H1 (cell line): ENCODE results near the gene CNIH3. TPM values are rescaled to one million over a fixed set of nuclear protein-coding genes. Genes with fewer than 3 reads are reported as not detected.

Source experiments
- CTCF ChIA-PET: fragments of 300-600 bp; sonication (Branson Sonifier 250); formaldehyde crosslinking; loops from one replicate; lab custom pipeline; 2021; ENCODE audit not compliant: partially characterized antibody; lab: Charles Lee
- POLR2A ChIA-PET: fragments of 300-600 bp; sonication (Branson Sonifier 250); formaldehyde crosslinking; loops from one replicate; lab custom pipeline; 2021; ENCODE audit warnings: inconsistent platforms; ENCODE audit not compliant: partially characterized antibody; lab: Charles Lee
- DNase-seq, 2 experiments: peaks; one replicate each; pipeline versions ENCODE4 v3.0.0 to v3.0.0-alpha.2; 2010 to 2022; ENCODE audit warnings: low spot score in 2 of 2, low read depth in 1 of 2, mixed read lengths in 1 of 2
- FAIRE-seq: peaks from 2 replicates; lab custom pipeline; 2011; peaks lifted over from hg19 to GRCh38; lab: Jason Lieb, UNC
- H2AFZ ChIP-seq: 2 replicates; pipeline ENCODE4 v1.8.1; 2012; ENCODE audit warnings: low read length, inconsistent platforms
- H2AK5ac ChIP-seq: 2 replicates; pipeline ENCODE4 v1.6.1; 2013; ENCODE audit warnings: low read depth, low read length
- H2BK120ac ChIP-seq: replicated peaks from 2 replicates; pipeline ENCODE3; 2013; ENCODE audit warnings: low read depth, low read length, inconsistent platforms
- H2BK12ac ChIP-seq: 2 replicates; pipeline ENCODE4 v1.6.1; 2013; ENCODE audit warnings: low read depth, low read length
- H2BK15ac ChIP-seq: 2 replicates; pipeline ENCODE4 v1.6.1; 2013; ENCODE audit warnings: low read length
- H2BK20ac ChIP-seq: 2 replicates; pipeline ENCODE4 v1.6.1; 2013; ENCODE audit warnings: low read length
- H2BK5ac ChIP-seq: 2 replicates; pipeline ENCODE4 v1.6.1; 2013; ENCODE audit warnings: low read depth, low read length
- H3K14ac ChIP-seq: 2 replicates; pipeline ENCODE4 v1.6.1; 2013; ENCODE audit warnings: inconsistent platforms; ENCODE audit not compliant: insufficient read length
- H3K18ac ChIP-seq: 2 replicates; pipeline ENCODE4 v1.6.1; 2013; ENCODE audit warnings: low read length; ENCODE audit errors: extremely low read depth
- H3K23ac ChIP-seq: 2 replicates; pipeline ENCODE4 v1.6.1; 2013; ENCODE audit warnings: inconsistent platforms; ENCODE audit not compliant: insufficient read length
- H3K23me2 ChIP-seq: 2 replicates; pipeline ENCODE4 v1.6.1; 2013; ENCODE audit warnings: low read depth, low read length
- H3K27ac ChIP-seq: 2 replicates; pipeline ENCODE4 v1.6.1; 2011; ENCODE audit warnings: low read depth, low read length, inconsistent platforms
- H3K27me3 ChIP-seq, 4 experiments: replicated peaks in 1 of 4; 1 replicate in 1 of 4; 2 replicates in 3 of 4; pipeline versions ENCODE4 v1.6.1 to v1.8.1; 2011 to 2013; ENCODE audit warnings: low read length in 3 of 4, mild to moderate bottlenecking in 3 of 4, inconsistent platforms in 2 of 4, mixed read lengths in 2 of 4, moderate library complexity in 1 of 4; ENCODE audit not compliant: control insufficient read depth in 3 of 4, insufficient read depth in 3 of 4; ENCODE audit errors: extremely low read depth in 1 of 4
- H3K36me3 ChIP-seq, 4 experiments: 2 replicates each; pipeline versions ENCODE4 v1.6.1 to v1.8.1; 2011 to 2013; ENCODE audit warnings: mild to moderate bottlenecking in 4 of 4, low read length in 3 of 4, moderate library complexity in 2 of 4, control low read depth in 1 of 4, inconsistent platforms in 1 of 4; ENCODE audit not compliant: insufficient read depth in 4 of 4, control insufficient read depth in 2 of 4
- H3K4ac ChIP-seq: replicated peaks from 2 replicates; pipeline ENCODE3; 2013; ENCODE audit warnings: low read length, low read depth, mixed read lengths, inconsistent platforms; ENCODE audit not compliant: insufficient read length
- H3K4me1 ChIP-seq, 4 experiments: replicated peaks in 1 of 4; 1 replicate in 1 of 4; 2 replicates in 3 of 4; pipeline versions ENCODE4 v1.6.1 to v1.8.1; 2011 to 2013; ENCODE audit warnings: low read length in 3 of 4, inconsistent platforms in 2 of 4, mixed read lengths in 1 of 4; ENCODE audit not compliant: insufficient read depth in 4 of 4, control insufficient read depth in 3 of 4
- H3K4me2 ChIP-seq, 2 experiments: 2 replicates each; pipeline versions ENCODE4 v1.6.1 to v1.8.1; 2011 to 2013; ENCODE audit warnings: low read depth in 2 of 2, low read length in 2 of 2, control low read depth in 1 of 2, inconsistent platforms in 1 of 2, mild to moderate bottlenecking in 1 of 2; ENCODE audit not compliant: insufficient read depth in 1 of 2
- H3K4me3 ChIP-seq, 4 experiments: fragments of 200-600, 300-600 bp in 1 of 4; sonication (generic), shearing (Covaris generic), sonication (Bioruptor Twin) in 1 of 4; 2 replicates each; pipeline versions ENCODE4 v1.5.1 to v1.8.1; 2011 to 2016; ENCODE audit warnings: low read length in 4 of 4, low read depth in 3 of 4, control low read depth in 2 of 4, inconsistent platforms in 2 of 4, mild to moderate bottlenecking in 2 of 4, mixed read lengths in 1 of 4, moderate library complexity in 1 of 4; ENCODE audit not compliant: insufficient read depth in 2 of 4; ENCODE audit errors: extremely low read depth in 1 of 4
- H3K56ac ChIP-seq: replicated peaks from 2 replicates; pipeline ENCODE3; 2013; ENCODE audit warnings: low read depth, mild to moderate bottlenecking, mixed read lengths, low read length, inconsistent platforms; ENCODE audit not compliant: insufficient read length
- H3K79me1 ChIP-seq: 2 replicates; pipeline ENCODE4 v1.6.1; 2013; ENCODE audit warnings: low read depth, low read length, control low read depth
- H3K79me2 ChIP-seq, 2 experiments: 2 replicates each; pipeline versions ENCODE4 v1.6.1 to v1.8.1; 2012 to 2013; ENCODE audit warnings: low read length in 2 of 2, mild to moderate bottlenecking in 2 of 2, inconsistent platforms in 1 of 2; ENCODE audit not compliant: insufficient read depth in 2 of 2, control insufficient read depth in 1 of 2
- H3K9ac ChIP-seq, 4 experiments: replicated peaks in 1 of 4; 1 replicate in 1 of 4; 2 replicates in 3 of 4; pipeline versions ENCODE4 v1.6.1 to v1.8.1; 2011 to 2013; ENCODE audit warnings: low read depth in 3 of 4, low read length in 3 of 4, control low read depth in 2 of 4, mild to moderate bottlenecking in 2 of 4, moderate library complexity in 2 of 4, inconsistent platforms in 1 of 4; ENCODE audit errors: extremely low read depth in 1 of 4
- H3K9me3 ChIP-seq, 2 experiments: 2 replicates each; pipeline versions ENCODE4 v1.6.1 to v1.8.1; 2012 to 2013; ENCODE audit warnings: mild to moderate bottlenecking in 2 of 2, moderate library complexity in 2 of 2, control low read depth in 1 of 2, inconsistent platforms in 1 of 2, low read depth in 1 of 2, low read length in 1 of 2, mixed read lengths in 1 of 2; ENCODE audit not compliant: insufficient read depth in 2 of 2
- H4K20me1 ChIP-seq, 2 experiments: replicated peaks in 1 of 2; 2 replicates each; pipeline versions ENCODE3 to v1.8.1; 2011 to 2013; ENCODE audit warnings: inconsistent platforms in 2 of 2, low read length in 2 of 2, mild to moderate bottlenecking in 1 of 2; ENCODE audit not compliant: insufficient read depth in 2 of 2, control insufficient read depth in 1 of 2
- H4K5ac ChIP-seq: 2 replicates; pipeline ENCODE4 v1.6.1; 2013; ENCODE audit warnings: low read length, low read depth, mixed read lengths, inconsistent platforms; ENCODE audit not compliant: insufficient read length
- H4K8ac ChIP-seq: 2 replicates; pipeline ENCODE4 v1.8.0; 2013; ENCODE audit warnings: mild to moderate bottlenecking, moderate library complexity, low read length, inconsistent platforms; ENCODE audit not compliant: insufficient read depth; ENCODE audit errors: extremely low read depth
- H4K91ac ChIP-seq: replicated peaks from 2 replicates; pipeline ENCODE3; 2013; ENCODE audit warnings: low read length, mixed read lengths, inconsistent platforms; ENCODE audit not compliant: insufficient read length
- BACH1 ChIP-seq: IDR thresholded peaks from 2 replicates; pipeline ENCODE4 v1.6.1; 2012; ENCODE audit warnings: low read length, improper control_type of control experiment
- CEBPB ChIP-seq: IDR thresholded peaks from 2 replicates; pipeline ENCODE4 v1.6.1; 2012; ENCODE audit warnings: low read depth, low read length
- EP300 ChIP-seq, 2 experiments: IDR thresholded peaks; 1 replicate in 1 of 2; 2 replicates in 1 of 2; pipeline ENCODE4 v1.6.1; 2011 to 2012; ENCODE audit warnings: low read depth in 2 of 2, low read length in 2 of 2, mild to moderate bottlenecking in 2 of 2, borderline replicate concordance in 1 of 2, inconsistent platforms in 1 of 2, moderate library complexity in 1 of 2
- KDM1A ChIP-seq: fragments of 200-600, 300-600 bp; sonication (generic); IDR thresholded peaks from 2 replicates; pipeline ENCODE4 v1.7.1; 2016; ENCODE audit warnings: mild to moderate bottlenecking, low read length, borderline replicate concordance
- MAFK ChIP-seq: IDR thresholded peaks from 2 replicates; pipeline ENCODE4 v1.6.1; 2012; ENCODE audit warnings: low read depth, mild to moderate bottlenecking, improper control_type of control experiment, low read length
- PHF8 ChIP-seq: fragments of 200-600 bp; sonication (generic); conservative IDR thresholded peaks from 2 replicates; pipeline ENCODE4 v1.7.1; 2012; ENCODE audit warnings: low read depth, mild to moderate bottlenecking, inconsistent platforms, low read length, moderate library complexity
- TBP ChIP-seq: IDR thresholded peaks from 2 replicates; pipeline ENCODE4 v1.6.1; 2011; ENCODE audit warnings: low read depth, low read length, improper control_type of control experiment
- TCF12 ChIP-seq: IDR thresholded peaks from 2 replicates; pipeline ENCODE4 v1.6.1; 2011; ENCODE audit warnings: low read depth, mild to moderate bottlenecking, low read length
- YY1 ChIP-seq: IDR thresholded peaks from 2 replicates; pipeline ENCODE4 v1.6.1; 2011; ENCODE audit warnings: low read depth, mild to moderate bottlenecking, low read length
- WGBS, 2 experiments: shearing (Covaris generic) in 1 of 2; methylation state at CpG; one replicate each; pipeline versions ENCODE4 v1.1.6 to v1.1.7; 2013 to 2015; ENCODE audit warnings: low lambda C conversion rate in 2 of 2, mixed read lengths in 2 of 2, inconsistent platforms in 1 of 2, low coverage in 1 of 2, missing lambda C conversion rate in 1 of 2; ENCODE audit not compliant: insufficient replicate concordance in 2 of 2, insufficient coverage in 1 of 2, insufficient read length in 1 of 2; ENCODE audit errors: extremely low coverage in 1 of 2, missing lambda C conversion rate in 1 of 2; 5-methylcytosine and 5-hydroxymethylcytosine counted together
- polyA plus RNA-seq, 7 experiments: library from polyadenylated mRNA; depleted of rRNA in 3 of 7; stranded (reverse) in 5 of 7; unstranded in 2 of 7; fragments of >200 nt in 5 of 7; fragments of 200-250 nt in 2 of 7; gene quantifications; 1 replicate in 5 of 7; 2 replicates in 1 of 7; 4 replicates in 1 of 7; pipeline versions ENCODE4 v1.2.1 to v1.2.3, GENCODE V29; 2011 to 2013; ENCODE audit warnings: missing spikeins in 2 of 7, mixed read lengths in 2 of 7
- total RNA-seq: library from RNA; stranded (reverse); fragmentation: NEBNext Ultra II Directional; extraction: Animal tissue kit (Norgen Biotek cat#: 25700); gene quantifications from 2 replicates; pipeline ENCODE4 v1.2.1, GENCODE V29; 2021

Gene CNIH3
- total and polyA plus RNA-seq, 2 of the 8 experiments (the other 6 are each of a cell fraction or from before 2014, with no cell fraction given), result 3.7 to 5.6 TPM

DNA sequence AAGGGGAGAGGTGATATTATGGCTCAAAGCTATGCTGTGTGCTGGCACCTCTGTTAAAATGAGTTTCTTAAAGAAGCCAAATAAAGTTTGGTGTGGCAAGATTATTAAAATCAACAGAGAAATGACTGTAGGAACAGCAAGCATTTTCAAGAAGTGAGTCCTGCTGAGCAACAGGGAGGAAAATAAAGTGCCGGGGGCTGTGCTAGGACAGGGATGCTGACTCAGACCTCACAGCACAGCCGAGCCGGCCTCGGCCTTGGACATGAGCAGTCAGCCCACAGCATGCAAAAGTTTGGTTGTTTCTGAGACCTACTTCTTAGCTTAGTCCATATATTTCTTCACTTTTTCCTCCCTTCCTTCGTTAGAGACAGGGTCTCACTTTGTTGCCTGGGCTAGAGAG, 19.2 kb downstream of the CNIH3 start:
- Histone ChIP-seq H2BK120ac (no peak overlapping the region), H3K4me2 (no peak overlapping the region), H2BK20ac (no peak overlapping the region), H2AFZ (no peak overlapping the region), H4K8ac (no peak overlapping the region), H3K4me3 (no peak overlapping the region), H4K5ac (no peak overlapping the region), H4K20me1 (no peaks in the 10 kb centered on the region), H2AK5ac (no peak overlapping the region), H3K36me3 (peaks cover 0 to 2% (median 0%) of the 10 kb centered on the region in 4 experiments; a peak in 2 of 8 replicates), H3K9ac (no peak overlapping the region), H3K79me2 (no peaks in the 10 kb centered on the region), H2BK12ac (no peak overlapping the region), H3K79me1 (no peaks in the 10 kb centered on the region), H3K27ac (no peak overlapping the region), H3K18ac (no peak overlapping the region), H3K4me1 (peaks cover 0 to 9% (median 5%) of the 10 kb centered on the region in 4 experiments; a peak in 5 of 7 replicates), H3K14ac (no peak overlapping the region), H3K23ac (no peak overlapping the region), H3K9me3 (no peaks in the 10 kb centered on the region), H2BK5ac (no peak overlapping the region), H3K56ac (no peak overlapping the region), H4K91ac (no peak overlapping the region), H3K27me3 (no peaks in the 10 kb centered on the region), H3K23me2 (no peaks in the 10 kb centered on the region), H2BK15ac (no peak overlapping the region), H3K4ac (no peak overlapping the region)
- WGBS, 2 experiments, result 93% methylated on average over 5 of the region's 5 CpGs; no CpG with 5 or more reads in 1 of the 2 experiments
- POLR2A ChIA-PET, result no interaction called here
- TF ChIP-seq CEBPB (no peak), BACH1 (no peak), PHF8 (no peak), KDM1A (no peak), EP300 (IDR thresholded peaks at IDR 0.05; ENCODE audit: borderline replicate concordance in 1 of 2, low read depth in 2 of 2, low read length in 2 of 2) (no peak), YY1 (no peak), MAFK (no peak), TBP (no peak), TCF12 (no peak)
- CTCF ChIA-PET, result interaction anchor here (0.6 to 7.8 kb wide), 4 partner anchors 9 to 260 kb away, joined by 3 to 94 read pairs (median 6); no protein-coding TSS in a partner anchor
- DNase-seq (no peak), FAIRE-seq (no peak)
